ENCODE data around the gene TRPC4AP.

Gene TRPC4AP

DNA sequence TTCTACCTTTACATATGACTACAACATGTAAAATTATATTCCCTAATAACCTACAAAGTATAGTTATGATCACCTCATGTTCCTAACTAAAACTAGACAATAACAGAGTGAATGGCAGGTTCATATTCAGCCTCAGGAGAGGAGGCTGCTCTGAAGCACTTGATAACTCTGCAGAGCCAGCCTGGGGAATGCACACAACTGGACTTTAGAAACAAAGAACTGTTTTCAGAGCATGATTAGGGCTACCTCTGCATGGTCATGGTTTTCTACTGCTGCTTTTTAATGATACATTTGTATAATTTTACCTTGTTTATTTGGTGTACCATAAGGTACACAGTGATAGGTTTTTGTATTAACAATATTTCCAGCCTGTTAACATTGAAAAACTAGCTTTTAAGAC, 50.3 kb downstream of the TRPC4AP start:
- no peak for TF ChIP-seq SNAI2 (CRISPR knock-in tag; IDR thresholded peaks at IDR 0.05)
- TF ChIP-seq ISL1 (CRISPR knock-in tag; IDR thresholded peaks at IDR 0.05): no peak
- TF ChIP-seq ZFP3 (CRISPR knock-in tag; IDR thresholded peaks at IDR 0.05): no peak
- ATAC-seq: no peak

DNA sequence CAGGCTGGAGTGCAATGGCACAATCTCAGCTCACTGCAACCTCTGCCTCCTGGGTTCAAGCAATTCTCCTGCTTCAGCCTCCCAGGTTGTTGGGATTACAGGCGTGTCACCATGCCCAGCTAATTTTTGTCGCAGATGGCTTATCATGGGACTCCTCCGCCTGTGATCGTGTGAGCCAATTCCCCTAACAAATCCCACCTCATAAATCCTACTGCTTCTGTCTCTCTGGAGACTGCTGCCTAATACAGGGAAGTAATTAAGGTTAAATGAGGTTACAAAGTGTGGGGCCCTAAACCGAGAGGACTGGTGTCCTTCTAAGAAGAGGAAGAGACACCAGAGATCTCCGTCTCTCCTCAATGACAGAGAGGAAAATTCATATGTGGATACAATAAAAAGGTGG, 52.0 kb downstream of the TRPC4AP start:
- TF ChIP-seq ARNTL (CRISPR knock-in tag; IDR thresholded peaks at IDR 0.05; ENCODE audit: borderline replicate concordance, low read depth) (no peak), RARB (CRISPR knock-in tag; IDR thresholded peaks at IDR 0.05) (no peak), TCF4 (CRISPR knock-in tag; IDR thresholded peaks at IDR 0.05; ENCODE audit: borderline replicate concordance) (no peak), ZFP30 (CRISPR knock-in tag; IDR thresholded peaks at IDR 0.05) (no peak), SNAI2 (CRISPR knock-in tag; IDR thresholded peaks at IDR 0.05) (no peak), PPARA (CRISPR knock-in tag; IDR thresholded peaks at IDR 0.05; ENCODE audit: borderline replicate concordance) (no peak), BACH2 (CRISPR knock-in tag; IDR thresholded peaks at IDR 0.05; ENCODE audit: borderline replicate concordance) (no peak)
- TF ChIP-seq, protein P1, sequence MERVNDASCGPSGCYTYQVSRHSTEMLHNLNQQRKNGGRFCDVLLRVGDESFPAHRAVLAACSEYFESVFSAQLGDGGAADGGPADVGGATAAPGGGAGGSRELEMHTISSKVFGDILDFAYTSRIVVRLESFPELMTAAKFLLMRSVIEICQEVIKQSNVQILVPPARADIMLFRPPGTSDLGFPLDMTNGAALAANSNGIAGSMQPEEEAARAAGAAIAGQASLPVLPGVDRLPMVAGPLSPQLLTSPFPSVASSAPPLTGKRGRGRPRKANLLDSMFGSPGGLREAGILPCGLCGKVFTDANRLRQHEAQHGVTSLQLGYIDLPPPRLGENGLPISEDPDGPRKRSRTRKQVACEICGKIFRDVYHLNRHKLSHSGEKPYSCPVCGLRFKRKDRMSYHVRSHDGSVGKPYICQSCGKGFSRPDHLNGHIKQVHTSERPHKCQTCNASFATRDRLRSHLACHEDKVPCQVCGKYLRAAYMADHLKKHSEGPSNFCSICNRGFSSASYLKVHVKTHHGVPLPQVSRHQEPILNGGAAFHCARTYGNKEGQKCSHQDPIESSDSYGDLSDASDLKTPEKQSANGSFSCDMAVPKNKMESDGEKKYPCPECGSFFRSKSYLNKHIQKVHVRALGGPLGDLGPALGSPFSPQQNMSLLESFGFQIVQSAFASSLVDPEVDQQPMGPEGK (CRISPR knock-in tag; IDR thresholded peaks at IDR 0.05; ENCODE audit: borderline replicate concordance): no peak
- TF ChIP-seq, protein P2, sequence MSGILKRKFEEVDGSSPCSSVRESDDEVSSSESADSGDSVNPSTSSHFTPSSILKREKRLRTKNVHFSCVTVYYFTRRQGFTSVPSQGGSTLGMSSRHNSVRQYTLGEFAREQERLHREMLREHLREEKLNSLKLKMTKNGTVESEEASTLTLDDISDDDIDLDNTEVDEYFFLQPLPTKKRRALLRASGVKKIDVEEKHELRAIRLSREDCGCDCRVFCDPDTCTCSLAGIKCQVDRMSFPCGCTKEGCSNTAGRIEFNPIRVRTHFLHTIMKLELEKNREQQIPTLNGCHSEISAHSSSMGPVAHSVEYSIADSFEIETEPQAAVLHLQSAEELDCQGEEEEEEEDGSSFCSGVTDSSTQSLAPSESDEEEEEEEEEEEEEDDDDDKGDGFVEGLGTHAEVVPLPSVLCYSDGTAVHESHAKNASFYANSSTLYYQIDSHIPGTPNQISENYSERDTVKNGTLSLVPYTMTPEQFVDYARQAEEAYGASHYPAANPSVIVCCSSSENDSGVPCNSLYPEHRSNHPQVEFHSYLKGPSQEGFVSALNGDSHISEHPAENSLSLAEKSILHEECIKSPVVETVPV (CRISPR knock-in tag; IDR thresholded peaks at IDR 0.05): no peak
- no peak for ATAC-seq

DNA sequence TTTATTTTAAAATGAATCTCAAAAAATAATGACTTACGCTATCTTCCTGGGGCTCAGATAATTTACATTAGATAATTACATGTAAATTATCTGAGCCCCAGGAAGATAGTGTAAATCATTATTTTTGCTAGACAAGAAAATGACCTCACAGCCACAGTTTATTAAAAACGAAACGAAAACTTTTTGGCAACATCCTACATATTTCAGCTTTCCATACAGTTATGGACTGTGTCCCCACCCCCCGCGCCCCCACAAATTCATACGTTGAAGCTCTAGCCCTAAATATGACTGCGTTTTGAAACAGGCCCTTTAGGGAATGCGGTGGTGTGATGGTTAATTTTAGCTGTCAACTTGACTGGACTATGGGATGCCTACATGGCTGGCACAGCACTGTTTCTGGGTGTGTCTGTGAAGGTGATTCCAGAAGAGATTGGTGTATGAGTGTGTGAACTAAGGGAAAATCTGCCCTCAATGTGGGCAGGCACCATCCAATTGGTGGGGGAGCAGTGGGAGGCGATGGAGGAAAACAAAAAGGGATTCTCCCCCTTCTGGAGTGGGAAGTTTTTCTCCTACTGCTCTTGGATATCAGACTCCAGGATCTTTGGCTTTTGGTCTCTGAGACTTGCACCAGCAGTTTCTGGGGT, 52.6 kb downstream of the TRPC4AP start:
- TF ChIP-seq SNAI2 (CRISPR knock-in tag; IDR thresholded peaks at IDR 0.05): no peak
- TF ChIP-seq ZFP3 (CRISPR knock-in tag; IDR thresholded peaks at IDR 0.05): no peak
- TF ChIP-seq, protein P1 (CRISPR knock-in tag; IDR thresholded peaks at IDR 0.05; ENCODE audit: borderline replicate concordance): no peak
- TF ChIP-seq ZNF8 (CRISPR knock-in tag; IDR thresholded peaks at IDR 0.05): no peak
- TF ChIP-seq ISL1 (CRISPR knock-in tag; IDR thresholded peaks at IDR 0.05): no peak
- no peak for TF ChIP-seq OSR1 (CRISPR knock-in tag; IDR thresholded peaks at IDR 0.05)
- TF ChIP-seq, protein P2 (CRISPR knock-in tag; IDR thresholded peaks at IDR 0.05): no peak
- TF ChIP-seq ZC3H10 (CRISPR knock-in tag; IDR thresholded peaks at IDR 0.05): no peak

DNA sequence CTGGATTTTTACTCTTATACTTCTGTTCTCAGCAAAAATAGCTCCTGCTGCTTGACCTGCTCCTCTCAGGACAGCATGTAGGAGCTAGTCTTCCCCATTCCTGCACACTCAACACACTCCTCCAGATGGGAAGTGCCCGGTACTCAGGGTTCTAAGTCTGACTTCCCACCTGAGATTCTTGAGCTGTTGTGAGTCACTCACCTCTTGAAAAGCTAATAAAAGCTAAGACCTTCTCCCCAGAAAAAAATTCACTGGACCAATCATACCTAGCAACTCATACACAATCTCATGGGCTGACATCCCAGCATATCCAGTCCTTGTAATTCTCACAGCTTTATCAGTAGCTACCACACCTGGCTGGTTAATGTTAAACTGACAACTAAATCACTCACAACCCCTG, 53.5 kb downstream of the TRPC4AP start:
- no peak for ATAC-seq
- TF ChIP-seq, protein P1 (CRISPR knock-in tag; IDR thresholded peaks at IDR 0.05; ENCODE audit: borderline replicate concordance): no peak
- TF ChIP-seq, protein P3, sequence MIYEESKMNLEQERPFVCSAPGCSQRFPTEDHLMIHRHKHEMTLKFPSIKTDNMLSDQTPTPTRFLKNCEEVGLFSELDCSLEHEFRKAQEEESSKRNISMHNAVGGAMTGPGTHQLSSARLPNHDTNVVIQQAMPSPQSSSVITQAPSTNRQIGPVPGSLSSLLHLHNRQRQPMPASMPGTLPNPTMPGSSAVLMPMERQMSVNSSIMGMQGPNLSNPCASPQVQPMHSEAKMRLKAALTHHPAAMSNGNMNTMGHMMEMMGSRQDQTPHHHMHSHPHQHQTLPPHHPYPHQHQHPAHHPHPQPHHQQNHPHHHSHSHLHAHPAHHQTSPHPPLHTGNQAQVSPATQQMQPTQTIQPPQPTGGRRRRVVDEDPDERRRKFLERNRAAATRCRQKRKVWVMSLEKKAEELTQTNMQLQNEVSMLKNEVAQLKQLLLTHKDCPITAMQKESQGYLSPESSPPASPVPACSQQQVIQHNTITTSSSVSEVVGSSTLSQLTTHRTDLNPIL (CRISPR knock-in tag; IDR thresholded peaks at IDR 0.05; ENCODE audit: low read depth): no peak
- no peak for TF ChIP-seq ZFP3 (CRISPR knock-in tag; IDR thresholded peaks at IDR 0.05)
- TF ChIP-seq SNAI2 (CRISPR knock-in tag; IDR thresholded peaks at IDR 0.05): no peak
- no peak for TF ChIP-seq ZFP30 (CRISPR knock-in tag; IDR thresholded peaks at IDR 0.05)
- TF ChIP-seq ARNTL (CRISPR knock-in tag; IDR thresholded peaks at IDR 0.05; ENCODE audit: borderline replicate concordance, low read depth): no peak

More for the DNA sequence above, 52.6 kb downstream of the TRPC4AP start:
- ATAC-seq: no peak
